H1 (cell line): ENCODE data around the gene SSB. TPM values are rescaled to one million over a fixed set of nuclear protein-coding genes. Genes with fewer than 3 reads are reported as not detected.
A peak's percentile ranks its signal among the peaks of the same experiment; 100 is the strongest.

Source experiments
- CTCF ChIA-PET: fragments of 300-600 bp; sonication (Branson Sonifier 250); formaldehyde crosslinking; loops from one replicate; lab custom pipeline; 2021; ENCODE audit not compliant: partially characterized antibody; lab: Charles Lee
- POLR2A ChIA-PET: fragments of 300-600 bp; sonication (Branson Sonifier 250); formaldehyde crosslinking; loops from one replicate; lab custom pipeline; 2021; ENCODE audit warnings: inconsistent platforms; ENCODE audit not compliant: partially characterized antibody; lab: Charles Lee
- DNase-seq, 2 experiments: peaks; one replicate each; pipeline versions ENCODE4 v3.0.0 to v3.0.0-alpha.2; 2010 to 2022; ENCODE audit warnings: low spot score in 2 of 2, low read depth in 1 of 2, mixed read lengths in 1 of 2
- FAIRE-seq: peaks from 2 replicates; lab custom pipeline; 2011; peaks lifted over from hg19 to GRCh38; lab: Jason Lieb, UNC
- H2AFZ ChIP-seq: 2 replicates; pipeline ENCODE4 v1.8.1; 2012; ENCODE audit warnings: low read length, inconsistent platforms
- H2AK5ac ChIP-seq: 2 replicates; pipeline ENCODE4 v1.6.1; 2013; ENCODE audit warnings: low read depth, low read length
- H2BK120ac ChIP-seq: replicated peaks from 2 replicates; pipeline ENCODE3; 2013; ENCODE audit warnings: low read depth, low read length, inconsistent platforms
- H2BK12ac ChIP-seq: 2 replicates; pipeline ENCODE4 v1.6.1; 2013; ENCODE audit warnings: low read depth, low read length
- H2BK15ac ChIP-seq: 2 replicates; pipeline ENCODE4 v1.6.1; 2013; ENCODE audit warnings: low read length
- H2BK20ac ChIP-seq: 2 replicates; pipeline ENCODE4 v1.6.1; 2013; ENCODE audit warnings: low read length
- H2BK5ac ChIP-seq: 2 replicates; pipeline ENCODE4 v1.6.1; 2013; ENCODE audit warnings: low read depth, low read length
- H3K14ac ChIP-seq: 2 replicates; pipeline ENCODE4 v1.6.1; 2013; ENCODE audit warnings: inconsistent platforms; ENCODE audit not compliant: insufficient read length
- H3K18ac ChIP-seq: 2 replicates; pipeline ENCODE4 v1.6.1; 2013; ENCODE audit warnings: low read length; ENCODE audit errors: extremely low read depth
- H3K23ac ChIP-seq: 2 replicates; pipeline ENCODE4 v1.6.1; 2013; ENCODE audit warnings: inconsistent platforms; ENCODE audit not compliant: insufficient read length
- H3K23me2 ChIP-seq: 2 replicates; pipeline ENCODE4 v1.6.1; 2013; ENCODE audit warnings: low read depth, low read length
- H3K27ac ChIP-seq: 2 replicates; pipeline ENCODE4 v1.6.1; 2011; ENCODE audit warnings: low read depth, low read length, inconsistent platforms
- H3K27me3 ChIP-seq, 4 experiments: replicated peaks in 1 of 4; 1 replicate in 1 of 4; 2 replicates in 3 of 4; pipeline versions ENCODE4 v1.6.1 to v1.8.1; 2011 to 2013; ENCODE audit warnings: low read length in 3 of 4, mild to moderate bottlenecking in 3 of 4, inconsistent platforms in 2 of 4, mixed read lengths in 2 of 4, moderate library complexity in 1 of 4; ENCODE audit not compliant: control insufficient read depth in 3 of 4, insufficient read depth in 3 of 4; ENCODE audit errors: extremely low read depth in 1 of 4
- H3K36me3 ChIP-seq, 4 experiments: 2 replicates each; pipeline versions ENCODE4 v1.6.1 to v1.8.1; 2011 to 2013; ENCODE audit warnings: mild to moderate bottlenecking in 4 of 4, low read length in 3 of 4, moderate library complexity in 2 of 4, control low read depth in 1 of 4, inconsistent platforms in 1 of 4; ENCODE audit not compliant: insufficient read depth in 4 of 4, control insufficient read depth in 2 of 4
- H3K4ac ChIP-seq: replicated peaks from 2 replicates; pipeline ENCODE3; 2013; ENCODE audit warnings: low read length, low read depth, mixed read lengths, inconsistent platforms; ENCODE audit not compliant: insufficient read length
- H3K4me1 ChIP-seq, 4 experiments: replicated peaks in 1 of 4; 1 replicate in 1 of 4; 2 replicates in 3 of 4; pipeline versions ENCODE4 v1.6.1 to v1.8.1; 2011 to 2013; ENCODE audit warnings: low read length in 3 of 4, inconsistent platforms in 2 of 4, mixed read lengths in 1 of 4; ENCODE audit not compliant: insufficient read depth in 4 of 4, control insufficient read depth in 3 of 4
- H3K4me2 ChIP-seq, 2 experiments: 2 replicates each; pipeline versions ENCODE4 v1.6.1 to v1.8.1; 2011 to 2013; ENCODE audit warnings: low read depth in 2 of 2, low read length in 2 of 2, control low read depth in 1 of 2, inconsistent platforms in 1 of 2, mild to moderate bottlenecking in 1 of 2; ENCODE audit not compliant: insufficient read depth in 1 of 2
- H3K4me3 ChIP-seq, 4 experiments: fragments of 200-600, 300-600 bp in 1 of 4; sonication (generic), shearing (Covaris generic), sonication (Bioruptor Twin) in 1 of 4; 2 replicates each; pipeline versions ENCODE4 v1.5.1 to v1.8.1; 2011 to 2016; ENCODE audit warnings: low read length in 4 of 4, low read depth in 3 of 4, control low read depth in 2 of 4, inconsistent platforms in 2 of 4, mild to moderate bottlenecking in 2 of 4, mixed read lengths in 1 of 4, moderate library complexity in 1 of 4; ENCODE audit not compliant: insufficient read depth in 2 of 4; ENCODE audit errors: extremely low read depth in 1 of 4
- H3K56ac ChIP-seq: replicated peaks from 2 replicates; pipeline ENCODE3; 2013; ENCODE audit warnings: low read depth, mild to moderate bottlenecking, mixed read lengths, low read length, inconsistent platforms; ENCODE audit not compliant: insufficient read length
- H3K79me1 ChIP-seq: 2 replicates; pipeline ENCODE4 v1.6.1; 2013; ENCODE audit warnings: low read depth, low read length, control low read depth
- H3K79me2 ChIP-seq, 2 experiments: 2 replicates each; pipeline versions ENCODE4 v1.6.1 to v1.8.1; 2012 to 2013; ENCODE audit warnings: low read length in 2 of 2, mild to moderate bottlenecking in 2 of 2, inconsistent platforms in 1 of 2; ENCODE audit not compliant: insufficient read depth in 2 of 2, control insufficient read depth in 1 of 2
- H3K9ac ChIP-seq, 4 experiments: replicated peaks in 1 of 4; 1 replicate in 1 of 4; 2 replicates in 3 of 4; pipeline versions ENCODE4 v1.6.1 to v1.8.1; 2011 to 2013; ENCODE audit warnings: low read depth in 3 of 4, low read length in 3 of 4, control low read depth in 2 of 4, mild to moderate bottlenecking in 2 of 4, moderate library complexity in 2 of 4, inconsistent platforms in 1 of 4; ENCODE audit errors: extremely low read depth in 1 of 4
- H3K9me3 ChIP-seq, 2 experiments: 2 replicates each; pipeline versions ENCODE4 v1.6.1 to v1.8.1; 2012 to 2013; ENCODE audit warnings: mild to moderate bottlenecking in 2 of 2, moderate library complexity in 2 of 2, control low read depth in 1 of 2, inconsistent platforms in 1 of 2, low read depth in 1 of 2, low read length in 1 of 2, mixed read lengths in 1 of 2; ENCODE audit not compliant: insufficient read depth in 2 of 2
- H4K20me1 ChIP-seq, 2 experiments: replicated peaks in 1 of 2; 2 replicates each; pipeline versions ENCODE3 to v1.8.1; 2011 to 2013; ENCODE audit warnings: inconsistent platforms in 2 of 2, low read length in 2 of 2, mild to moderate bottlenecking in 1 of 2; ENCODE audit not compliant: insufficient read depth in 2 of 2, control insufficient read depth in 1 of 2
- H4K5ac ChIP-seq: 2 replicates; pipeline ENCODE4 v1.6.1; 2013; ENCODE audit warnings: low read length, low read depth, mixed read lengths, inconsistent platforms; ENCODE audit not compliant: insufficient read length
- H4K8ac ChIP-seq: 2 replicates; pipeline ENCODE4 v1.8.0; 2013; ENCODE audit warnings: mild to moderate bottlenecking, moderate library complexity, low read length, inconsistent platforms; ENCODE audit not compliant: insufficient read depth; ENCODE audit errors: extremely low read depth
- H4K91ac ChIP-seq: replicated peaks from 2 replicates; pipeline ENCODE3; 2013; ENCODE audit warnings: low read length, mixed read lengths, inconsistent platforms; ENCODE audit not compliant: insufficient read length
- ATF3 ChIP-seq: IDR thresholded peaks from 2 replicates; pipeline ENCODE4 v1.6.1; 2011; ENCODE audit warnings: low read depth, mild to moderate bottlenecking, low read length; ENCODE audit not compliant: insufficient read depth
- CHD1 ChIP-seq: IDR thresholded peaks from 2 replicates; pipeline ENCODE4 v1.6.1; 2012; ENCODE audit warnings: low read depth, low read length, improper control_type of control experiment
- RFX5 ChIP-seq: IDR thresholded peaks from 2 replicates; pipeline ENCODE4 v1.6.1; 2011; ENCODE audit warnings: low read depth, low read length, improper control_type of control experiment, borderline replicate concordance
- SUZ12 ChIP-seq: fragments of 200-600 bp; sonication (generic); IDR thresholded peaks from 2 replicates; pipeline ENCODE4 v1.6.1; 2012; ENCODE audit warnings: mild to moderate bottlenecking, inconsistent platforms, low read length, moderate library complexity, mixed read lengths
- WGBS, 2 experiments: shearing (Covaris generic) in 1 of 2; methylation state at CpG; one replicate each; pipeline versions ENCODE4 v1.1.6 to v1.1.7; 2013 to 2015; ENCODE audit warnings: low lambda C conversion rate in 2 of 2, mixed read lengths in 2 of 2, inconsistent platforms in 1 of 2, low coverage in 1 of 2, missing lambda C conversion rate in 1 of 2; ENCODE audit not compliant: insufficient replicate concordance in 2 of 2, insufficient coverage in 1 of 2, insufficient read length in 1 of 2; ENCODE audit errors: extremely low coverage in 1 of 2, missing lambda C conversion rate in 1 of 2; 5-methylcytosine and 5-hydroxymethylcytosine counted together
- polyA plus RNA-seq, 7 experiments: library from polyadenylated mRNA; depleted of rRNA in 3 of 7; stranded (reverse) in 5 of 7; unstranded in 2 of 7; fragments of >200 nt in 5 of 7; fragments of 200-250 nt in 2 of 7; gene quantifications; 1 replicate in 5 of 7; 2 replicates in 1 of 7; 4 replicates in 1 of 7; pipeline versions ENCODE4 v1.2.1 to v1.2.3, GENCODE V29; 2011 to 2013; ENCODE audit warnings: missing spikeins in 2 of 7, mixed read lengths in 2 of 7
- total RNA-seq: library from RNA; stranded (reverse); fragmentation: NEBNext Ultra II Directional; extraction: Animal tissue kit (Norgen Biotek cat#: 25700); gene quantifications from 2 replicates; pipeline ENCODE4 v1.2.1, GENCODE V29; 2021
- TF ChIP-seq, protein P1 (sequence below), 3 experiments: IDR thresholded peaks; 1 replicate in 2 of 3; 2 replicates in 1 of 3; pipeline versions ENCODE4 v1.5.1 to v1.6.1; 2011; ENCODE audit warnings: low read length in 3 of 3, mild to moderate bottlenecking in 3 of 3, inconsistent platforms in 2 of 3, low read depth in 1 of 3, moderate library complexity in 1 of 3; ENCODE audit not compliant: insufficient read depth in 1 of 3; ENCODE audit errors: control extremely low read depth in 1 of 3

The SSB gene
- total and polyA plus RNA-seq, 2 of the 8 experiments (the other 6 are each of a cell fraction or from before 2014, with no cell fraction given): 60.8 to 270 TPM

DNA sequence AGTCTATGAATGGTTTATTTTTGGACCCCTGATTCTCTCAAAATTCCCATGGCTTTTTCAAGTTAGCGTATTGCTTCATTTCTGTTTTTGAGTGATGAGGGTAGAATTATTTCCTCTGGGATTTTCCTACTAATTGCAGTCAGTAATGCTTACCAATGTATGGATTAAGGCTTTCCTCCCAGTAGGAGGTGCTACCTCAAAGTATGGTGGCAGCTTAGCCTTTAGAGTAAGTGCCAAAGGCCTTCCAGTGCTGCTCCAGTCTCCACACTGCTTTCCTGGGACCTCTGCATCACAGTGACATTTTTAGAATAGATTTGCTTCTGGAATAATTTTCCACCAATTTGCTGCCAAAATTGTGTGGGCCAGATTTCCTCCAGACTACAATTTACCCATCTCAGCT lies 16.2 kb upstream of the SSB start:
- H4K5ac ChIP-seq: no peak overlapping the region
- WGBS, 2 experiments: 91% methylated on average over 1 of the region's 1 CpG; no CpG with 5 or more reads in 1 of the 2 experiments
- TF ChIP-seq, protein P1, sequence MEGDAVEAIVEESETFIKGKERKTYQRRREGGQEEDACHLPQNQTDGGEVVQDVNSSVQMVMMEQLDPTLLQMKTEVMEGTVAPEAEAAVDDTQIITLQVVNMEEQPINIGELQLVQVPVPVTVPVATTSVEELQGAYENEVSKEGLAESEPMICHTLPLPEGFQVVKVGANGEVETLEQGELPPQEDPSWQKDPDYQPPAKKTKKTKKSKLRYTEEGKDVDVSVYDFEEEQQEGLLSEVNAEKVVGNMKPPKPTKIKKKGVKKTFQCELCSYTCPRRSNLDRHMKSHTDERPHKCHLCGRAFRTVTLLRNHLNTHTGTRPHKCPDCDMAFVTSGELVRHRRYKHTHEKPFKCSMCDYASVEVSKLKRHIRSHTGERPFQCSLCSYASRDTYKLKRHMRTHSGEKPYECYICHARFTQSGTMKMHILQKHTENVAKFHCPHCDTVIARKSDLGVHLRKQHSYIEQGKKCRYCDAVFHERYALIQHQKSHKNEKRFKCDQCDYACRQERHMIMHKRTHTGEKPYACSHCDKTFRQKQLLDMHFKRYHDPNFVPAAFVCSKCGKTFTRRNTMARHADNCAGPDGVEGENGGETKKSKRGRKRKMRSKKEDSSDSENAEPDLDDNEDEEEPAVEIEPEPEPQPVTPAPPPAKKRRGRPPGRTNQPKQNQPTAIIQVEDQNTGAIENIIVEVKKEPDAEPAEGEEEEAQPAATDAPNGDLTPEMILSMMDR (IDR thresholded peaks at IDR 0.05; ENCODE audit: control extremely low read depth in 1 of 3, insufficient read depth in 1 of 3, low read depth in 1 of 3, low read length in 3 of 3): peak in 1 of 3 experiments; percentile 40; a peak in 1 of 4 replicates
- no peak for TF ChIP-seq SUZ12
- TF ChIP-seq RFX5: no peak
- TF ChIP-seq CHD1: no peak
- no peak for TF ChIP-seq ATF3
- ChIA-PET POLR2A (interaction anchor here (0.6 to 1.3 kb wide), 4 partner anchors 26 to 42 kb away, joined by 3 read pairs; partner anchors contain the start of gene METTL5), CTCF (interaction anchor here (0.5 to 1.8 kb wide), 3 partner anchors 10 to 165 kb away, joined by 3 to 4 read pairs (median 4); no protein-coding TSS in a partner anchor)
- H3K23ac ChIP-seq: no peak overlapping the region
- no peaks in the 10 kb centered on the region for H3K36me3 ChIP-seq
- H2BK15ac ChIP-seq: no peak overlapping the region
- no peak overlapping the region for H3K4ac ChIP-seq
- no peak overlapping the region for H4K8ac ChIP-seq
- H3K23me2 ChIP-seq: no peaks in the 10 kb centered on the region
- no peak overlapping the region for H2AK5ac ChIP-seq
- H4K91ac ChIP-seq: no peak overlapping the region
- H3K79me1 ChIP-seq: no peaks in the 10 kb centered on the region
- no peak overlapping the region for H2BK12ac ChIP-seq
- H3K56ac ChIP-seq: no peak overlapping the region
- no peak overlapping the region for H3K4me3 ChIP-seq
- no peak overlapping the region for H2BK20ac ChIP-seq
- no peaks in the 10 kb centered on the region for H3K79me2 ChIP-seq
- H2BK120ac ChIP-seq: no peak overlapping the region
- no peaks in the 10 kb centered on the region for H3K27me3 ChIP-seq
- FAIRE-seq (no peak), DNase-seq (no peak)
- no peaks in the 10 kb centered on the region for H4K20me1 ChIP-seq
- H3K9me3 ChIP-seq: no peaks in the 10 kb centered on the region
- H2AFZ ChIP-seq: no peak overlapping the region
- H2BK5ac ChIP-seq: no peak overlapping the region
- H3K9ac ChIP-seq: no peak overlapping the region
- no peak overlapping the region for H3K27ac ChIP-seq
- H3K4me1 ChIP-seq: no peaks in the 10 kb centered on the region
- H3K14ac ChIP-seq: no peak overlapping the region
- H3K4me2 ChIP-seq: no peak overlapping the region
- no peak overlapping the region for H3K18ac ChIP-seq
